Glomerular endothelial cell (primary cell): ENCODE measurements around the gene UQCC2. TPM values are rescaled to one million over a fixed set of nuclear protein-coding genes. Genes with fewer than 3 reads are reported as not detected.

Source experiments
- DNase-seq: peaks from one replicate; pipeline ENCODE4 v3.0.0-alpha.2; 2011; ENCODE audit warnings: low read depth, low spot score; ENCODE audit errors: extremely low read depth
- total RNA-seq: library from RNA; depleted of rRNA; stranded (reverse); fragments of >200 nt; gene quantifications from 2 replicates; pipeline ENCODE4 v1.2.3, GENCODE V29; 2015

The UQCC2 gene
- total RNA-seq, 1 donor from 2014 or later = 27.0 TPM

GRCh38 chr6:33679761-33680160 is 31.7 kb downstream of the UQCC2 start:
- DNase-seq = no peak

GRCh38 chr6:33678932-33679490 is 32.5 kb downstream of the UQCC2 start:
- no peak for DNase-seq

GRCh38 chr6:33678233-33678931 is 33.1 kb downstream of the UQCC2 start:
- no peak for DNase-seq

- DNase-seq = no peak
Observed at GRCh38 chr6:33677689-33678088, 33.8 kb downstream of the UQCC2 start.

GRCh38 chr6:33677143-33677660 is 34.3 kb downstream of the UQCC2 start:
- no peak for DNase-seq

- DNase-seq = no peak
Observed at GRCh38 chr6:33676416-33677142, 34.9 kb downstream of the UQCC2 start.

- DNase-seq = no peak
Observed at GRCh38 chr6:33675968-33676367, 35.5 kb downstream of the UQCC2 start.

GRCh38 chr6:33673851-33674250 is 37.6 kb downstream of the UQCC2 start:
- DNase-seq = no peak

- no peak for DNase-seq
Observed at GRCh38 chr6:33672808-33673207, 38.7 kb downstream of the UQCC2 start.

GRCh38 chr6:33671744-33672072 is 39.8 kb downstream of the UQCC2 start:
- no peak for DNase-seq

- no peak for DNase-seq
Observed at GRCh38 chr6:33670971-33671743, 40.3 kb downstream of the UQCC2 start.

- no peak for DNase-seq
Observed at GRCh38 chr6:33670086-33670660, 41.3 kb downstream of the UQCC2 start.

- no peak for DNase-seq
Observed at GRCh38 chr6:33668914-33669313, 42.6 kb downstream of the UQCC2 start.

GRCh38 chr6:33668328-33668727 is 43.2 kb downstream of the UQCC2 start:
- no peak for DNase-seq

GRCh38 chr6:33667776-33668175 is 43.7 kb downstream of the UQCC2 start:
- no peak for DNase-seq

GRCh38 chr6:33667072-33667471 is 44.4 kb downstream of the UQCC2 start:
- no peak for DNase-seq

- DNase-seq = no peak
Observed at GRCh38 chr6:33665957-33666356, 45.5 kb downstream of the UQCC2 start.

GRCh38 chr6:33664506-33665057 is 46.9 kb downstream of the UQCC2 start:
- DNase-seq = no peak

GRCh38 chr6:33663727-33664449 is 47.6 kb downstream of the UQCC2 start:
- no peak for DNase-seq

GRCh38 chr6:33663028-33663427 is 48.5 kb downstream of the UQCC2 start:
- no peak for DNase-seq
